GM19467 (cell line): ENCODE results near the gene COL9A1.

Experiments
- ATAC-seq: cut with Tn5 transposase; IDR thresholded peaks from one replicate; pipeline ENCODE4 v1.9.1; 2021; ENCODE audit warnings: mild to moderate bottlenecking, moderate library complexity; ENCODE audit not compliant: unreplicated experiment

COL9A1 gene

GRCh38 chr6:70236343-70236742 lies 66.5 kb downstream of the COL9A1 start:
- ATAC-seq = no peak

- no peak for ATAC-seq
Observed at GRCh38 chr6:70234561-70235236, 68.2 kb downstream of the COL9A1 start.

GRCh38 chr6:70231311-70231710 lies 71.6 kb downstream of the COL9A1 start:
- ATAC-seq = no peak

GRCh38 chr6:70225055-70225454 lies 77.8 kb downstream of the COL9A1 start:
- ATAC-seq = no peak

GRCh38 chr6:70222439-70222749 lies 80.5 kb downstream of the COL9A1 start:
- ATAC-seq = no peak

- ATAC-seq = no peak
Observed at GRCh38 chr6:70221715-70222438, 81.0 kb downstream of the COL9A1 start.

GRCh38 chr6:70221025-70221714 lies 81.7 kb downstream of the COL9A1 start:
- no peak for ATAC-seq

GRCh38 chr6:70219943-70220613 lies 82.8 kb downstream of the COL9A1 start:
- ATAC-seq = no peak

- no peak for ATAC-seq
Observed at GRCh38 chr6:70216767-70217166, 86.1 kb downstream of the COL9A1 start.

- ATAC-seq = no peak
Observed at GRCh38 chr6:70215460-70216108, 87.3 kb downstream of the COL9A1 start.

- ATAC-seq = no peak
Observed at GRCh38 chr6:70210462-70210861, 92.4 kb downstream of the COL9A1 start.

GRCh38 chr6:70208235-70208790 lies 94.6 kb downstream of the COL9A1 start:
- no peak for ATAC-seq

GRCh38 chr6:70198785-70199184 lies 104.1 kb downstream of the COL9A1 start:
- ATAC-seq = no peak

- ATAC-seq = no peak
Observed at GRCh38 chr6:70196531-70196930, 106.4 kb downstream of the COL9A1 start.

GRCh38 chr6:70194421-70194820 lies 108.5 kb downstream of the COL9A1 start:
- no peak for ATAC-seq

- no peak for ATAC-seq
Observed at GRCh38 chr6:70188202-70188601, 114.7 kb downstream of the COL9A1 start.

- no peak for ATAC-seq
Observed at GRCh38 chr6:70186461-70186860, 116.4 kb downstream of the COL9A1 start.

GRCh38 chr6:70184723-70185122 lies 118.2 kb downstream of the COL9A1 start:
- no peak for ATAC-seq

GRCh38 chr6:70183538-70183937 lies 119.3 kb downstream of the COL9A1 start:
- no peak for ATAC-seq

- ATAC-seq = no peak
Observed at GRCh38 chr6:70180901-70181599, 121.8 kb downstream of the COL9A1 start.
